H1 (cell line): ENCODE data around the gene SLC1A4. TPM values are rescaled to one million over a fixed set of nuclear protein-coding genes. Genes with fewer than 3 reads are reported as not detected.

Experiments
- ATF3 ChIP-seq: IDR thresholded peaks from 2 replicates; pipeline ENCODE4 v1.6.1; 2011; ENCODE audit warnings: low read depth, mild to moderate bottlenecking, low read length; ENCODE audit not compliant: insufficient read depth
- FOSL1 ChIP-seq: IDR thresholded peaks from 2 replicates; pipeline ENCODE4 v1.6.1; 2011; ENCODE audit warnings: mild to moderate bottlenecking, low read depth, low read length, moderate library complexity; ENCODE audit not compliant: insufficient read depth
- TAF7 ChIP-seq: optimal IDR thresholded peaks from 2 replicates; pipeline ENCODE3; 2011; ENCODE audit warnings: low read depth, mild to moderate bottlenecking, inconsistent platforms, low read length, moderate library complexity, borderline replicate concordance
- polyA plus RNA-seq, 7 experiments: library from polyadenylated mRNA; depleted of rRNA in 3 of 7; stranded (reverse) in 5 of 7; unstranded in 2 of 7; fragments of >200 nt in 5 of 7; fragments of 200-250 nt in 2 of 7; gene quantifications; 1 replicate in 5 of 7; 2 replicates in 1 of 7; 4 replicates in 1 of 7; pipeline versions ENCODE4 v1.2.1 to v1.2.3, GENCODE V29; 2011 to 2013; ENCODE audit warnings: missing spikeins in 2 of 7, mixed read lengths in 2 of 7
- total RNA-seq: library from RNA; stranded (reverse); fragmentation: NEBNext Ultra II Directional; extraction: Animal tissue kit (Norgen Biotek cat#: 25700); gene quantifications from 2 replicates; pipeline ENCODE4 v1.2.1, GENCODE V29; 2021

SLC1A4 gene
- total and polyA plus RNA-seq, 2 of the 8 experiments (the other 6 are each of a cell fraction or from before 2014, with no cell fraction given): 0.44 to 0.86 TPM

DNA sequence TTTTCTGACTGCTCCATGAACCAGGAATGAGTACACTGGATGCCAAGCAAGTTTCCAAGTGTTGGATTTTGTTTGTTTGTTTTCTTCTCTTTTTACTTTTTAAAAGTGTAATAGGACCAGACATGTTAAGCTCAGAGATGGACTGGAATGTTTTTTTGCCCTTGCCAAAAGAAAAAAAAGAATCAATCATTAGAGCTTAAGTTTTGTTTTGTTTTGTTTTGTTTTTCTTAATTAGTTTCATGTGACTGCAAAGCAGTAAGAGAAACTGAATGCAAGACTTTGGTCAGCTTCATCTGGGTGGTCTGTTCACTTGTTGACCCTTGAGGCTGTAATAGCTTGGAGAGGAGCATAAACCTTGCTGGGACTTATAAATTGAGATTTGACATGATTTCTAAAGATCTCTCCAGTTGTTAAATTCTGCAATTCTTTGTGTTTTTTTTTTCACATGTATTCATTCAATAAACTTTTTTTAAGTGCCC, 42.4 kb upstream of the SLC1A4 start (continued):
- TF ChIP-seq TAF7 (no peak), FOSL1 (no peak), ATF3 (no peak)
